Esophagus muscularis mucosa (tissue), 4 donors: Measurements from ENCODE around the gene PHLDA3.
A peak's percentile ranks its signal among the peaks of the same experiment; 100 is the strongest.

Source experiments
- EP300 ChIP-seq: sonication (generic); formaldehyde crosslinking; IDR thresholded peaks from one replicate; pipeline ENCODE4 v1.6.1; 2017; ENCODE audit warnings: antibody characterized with exemption
- POLR2A ChIP-seq: fragments of 450-650 bp; IDR thresholded peaks from one replicate; pipeline ENCODE4 v1.6.1; 2017; ENCODE audit warnings: antibody characterized with exemption, moderate library complexity, mild to moderate bottlenecking, low read depth
- POLR2AphosphoS5 ChIP-seq, 2 donors: sonication (generic); formaldehyde crosslinking; IDR thresholded peaks; one replicate each; pipeline ENCODE4 v1.6.1; 2017; ENCODE audit warnings: antibody characterized with exemption in 2 of 2
- TF ChIP-seq, protein P1 (sequence below), 3 experiments: fragments of 200-600 bp in 2 of 3; fragments of 450-650 bp in 1 of 3; sonication (generic) in 2 of 3; IDR thresholded peaks; one replicate each; pipeline ENCODE4 v1.5.1; 2017 to 2019; ENCODE audit warnings: antibody characterized with exemption in 3 of 3, mild to moderate bottlenecking in 2 of 3, moderate library complexity in 1 of 3

DNA sequence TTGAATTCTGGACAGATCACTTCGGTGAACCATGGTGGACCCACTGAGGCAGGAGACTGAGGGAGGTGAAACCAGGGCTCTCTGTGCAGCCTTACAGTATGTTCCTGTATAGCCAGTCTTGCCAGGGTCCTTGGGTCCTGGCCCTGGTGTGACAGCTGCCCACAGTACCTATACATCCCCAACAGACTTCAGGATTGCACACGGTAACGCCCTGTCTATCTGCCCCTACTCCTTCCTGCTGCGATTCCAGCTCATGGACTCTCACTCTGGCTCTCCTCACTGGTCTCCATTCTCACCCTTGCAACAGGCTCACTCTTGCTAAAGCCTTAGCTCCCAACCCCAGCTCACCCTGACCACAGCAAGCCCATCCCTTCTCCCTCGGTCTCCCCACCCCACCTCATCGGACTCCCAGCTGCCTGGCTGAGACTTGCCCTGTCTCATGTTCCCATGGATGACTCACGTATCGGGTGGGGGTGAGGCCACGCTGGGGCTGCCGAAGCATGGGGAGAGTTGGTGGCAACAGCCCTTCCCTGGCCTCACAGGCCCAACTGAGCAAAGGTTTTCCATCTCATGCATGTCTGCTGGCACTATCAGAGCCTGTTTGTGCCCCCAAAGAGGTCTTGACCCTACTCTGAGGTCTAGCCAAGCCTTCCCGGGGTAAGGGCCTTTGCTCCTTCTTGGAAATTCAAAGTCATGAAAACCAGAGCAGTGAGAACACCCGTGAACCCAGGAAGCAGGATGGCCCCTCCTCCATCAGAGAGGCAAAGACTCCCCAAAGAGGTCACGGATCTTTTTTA lies 7.1 kb downstream of the PHLDA3 start:
- TF ChIP-seq EP300 = no peak
- TF ChIP-seq, protein P1, sequence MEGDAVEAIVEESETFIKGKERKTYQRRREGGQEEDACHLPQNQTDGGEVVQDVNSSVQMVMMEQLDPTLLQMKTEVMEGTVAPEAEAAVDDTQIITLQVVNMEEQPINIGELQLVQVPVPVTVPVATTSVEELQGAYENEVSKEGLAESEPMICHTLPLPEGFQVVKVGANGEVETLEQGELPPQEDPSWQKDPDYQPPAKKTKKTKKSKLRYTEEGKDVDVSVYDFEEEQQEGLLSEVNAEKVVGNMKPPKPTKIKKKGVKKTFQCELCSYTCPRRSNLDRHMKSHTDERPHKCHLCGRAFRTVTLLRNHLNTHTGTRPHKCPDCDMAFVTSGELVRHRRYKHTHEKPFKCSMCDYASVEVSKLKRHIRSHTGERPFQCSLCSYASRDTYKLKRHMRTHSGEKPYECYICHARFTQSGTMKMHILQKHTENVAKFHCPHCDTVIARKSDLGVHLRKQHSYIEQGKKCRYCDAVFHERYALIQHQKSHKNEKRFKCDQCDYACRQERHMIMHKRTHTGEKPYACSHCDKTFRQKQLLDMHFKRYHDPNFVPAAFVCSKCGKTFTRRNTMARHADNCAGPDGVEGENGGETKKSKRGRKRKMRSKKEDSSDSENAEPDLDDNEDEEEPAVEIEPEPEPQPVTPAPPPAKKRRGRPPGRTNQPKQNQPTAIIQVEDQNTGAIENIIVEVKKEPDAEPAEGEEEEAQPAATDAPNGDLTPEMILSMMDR (IDR thresholded peaks at IDR 0.05) = no peak
- no peak for TF ChIP-seq POLR2A
- TF ChIP-seq POLR2AphosphoS5 (IDR thresholded peaks at IDR 0.05) = peak; percentile 79 to 83
